Esophagus (tissue), 2 donors: Measurements from ENCODE around the gene AHRR. TPM values are rescaled to one million over a fixed set of nuclear protein-coding genes. Genes with fewer than 3 reads are reported as not detected.

Experiments
- H3K27ac ChIP-seq, 2 donors: one replicate each; pipeline ENCODE4 v1.5.1; 2013; ENCODE audit warnings: low read depth in 2 of 2, mild to moderate bottlenecking in 2 of 2, inconsistent platforms in 1 of 2, low read length in 1 of 2, moderate library complexity in 1 of 2
- H3K27me3 ChIP-seq, 2 donors: one replicate each; pipeline ENCODE4 v1.6.1; 2013; ENCODE audit warnings: low read length in 2 of 2, control low read depth in 1 of 2, mild to moderate bottlenecking in 1 of 2; ENCODE audit not compliant: insufficient read depth in 2 of 2, control insufficient read depth in 1 of 2
- H3K36me3 ChIP-seq, 2 donors: one replicate each; pipeline ENCODE4 v1.6.1; 2013; ENCODE audit warnings: low read length in 1 of 2; ENCODE audit not compliant: control insufficient read depth in 2 of 2, insufficient read depth in 2 of 2
- H3K4me1 ChIP-seq, 2 donors: one replicate each; pipeline ENCODE4 v1.6.1; 2013; ENCODE audit warnings: low read length in 1 of 2; ENCODE audit not compliant: control insufficient read depth in 2 of 2, insufficient read depth in 2 of 2
- H3K4me3 ChIP-seq, 2 donors: one replicate each; pipeline ENCODE4 v1.5.1; 2013; ENCODE audit warnings: low read length in 2 of 2, mild to moderate bottlenecking in 2 of 2, low read depth in 1 of 2, moderate library complexity in 1 of 2
- H3K9me3 ChIP-seq, 2 donors: one replicate each; pipeline ENCODE4 v1.6.1; 2013; ENCODE audit warnings: mild to moderate bottlenecking in 2 of 2, low read depth in 1 of 2, low read length in 1 of 2, moderate library complexity in 1 of 2; ENCODE audit not compliant: control insufficient read depth in 2 of 2, insufficient read depth in 1 of 2
- WGBS, 2 donors: extraction: QIAGEN DNeasy Blood & Tissue Kit; methylation state at CpG; one replicate each; pipeline ENCODE4 v1.1.7; 2013; 5-methylcytosine and 5-hydroxymethylcytosine counted together
- polyA plus RNA-seq, 2 donors: library from polyadenylated mRNA; stranded (reverse); fragments of 200-250 nt; gene quantifications; one replicate each; pipeline ENCODE4 v1.2.3, GENCODE V29; 2013
- donor health status: healthy with polysubstance abuse.
- donor health status: Bipolar disorder and iron deficiency.

The AHRR gene
- polyA plus RNA-seq, 2 donors: 1.2 to 1.7 TPM

- Histone ChIP-seq H3K4me1 (no peaks in the 10 kb centered on the region), H3K36me3 (peaks cover 3 to 66% of the 10 kb centered on the region in 2 donors), H3K27ac (no peak overlapping the region), H3K9me3 (no peaks in the 10 kb centered on the region), H3K4me3 (no peak overlapping the region), H3K27me3 (no peaks in the 10 kb centered on the region)
- WGBS, 2 donors: 69 to 79% methylated on average over 16 of the region's 16 CpGs
These were observed 10.5 kb upstream of the AHRR start for GRCh38 chr5:310941-311434.

- WGBS, 2 donors: 89 to 91% methylated on average over 8 of the region's 8 CpGs
- no peak overlapping the region for H3K27ac ChIP-seq
- H3K4me1 ChIP-seq: no peaks in the 10 kb centered on the region
- H3K9me3 ChIP-seq: no peaks in the 10 kb centered on the region
- peaks cover 6 to 65% of the 10 kb centered on the region in 2 donors for H3K36me3 ChIP-seq
- no peak overlapping the region for H3K4me3 ChIP-seq
- no peaks in the 10 kb centered on the region for H3K27me3 ChIP-seq
These were observed 9.6 kb upstream of the AHRR start for GRCh38 chr5:311963-312362.

GRCh38 chr5:312845-313244 is 8.7 kb upstream of the AHRR start:
- Histone ChIP-seq H3K36me3 (peaks cover 5 to 63% of the 10 kb centered on the region in 2 donors), H3K4me3 (no peak overlapping the region), H3K27ac (no peak overlapping the region), H3K27me3 (no peaks in the 10 kb centered on the region), H3K9me3 (no peaks in the 10 kb centered on the region), H3K4me1 (no peaks in the 10 kb centered on the region)
- WGBS, 2 donors: 68 to 75% methylated on average over 12 of the region's 12 CpGs

GRCh38 chr5:313265-313664 is 8.2 kb upstream of the AHRR start:
- H3K4me1 ChIP-seq: no peaks in the 10 kb centered on the region
- peaks cover 4 to 58% of the 10 kb centered on the region in 2 donors for H3K36me3 ChIP-seq
- H3K9me3 ChIP-seq: no peaks in the 10 kb centered on the region
- no peak overlapping the region for H3K27ac ChIP-seq
- H3K27me3 ChIP-seq: no peaks in the 10 kb centered on the region
- H3K4me3 ChIP-seq: no peak overlapping the region
- WGBS, 2 donors: 85 to 90% methylated on average over 7 of the region's 7 CpGs

- H3K27ac ChIP-seq: no peak overlapping the region
- no peaks in the 10 kb centered on the region for H3K4me1 ChIP-seq
- no peaks in the 10 kb centered on the region for H3K27me3 ChIP-seq
- H3K9me3 ChIP-seq: no peaks in the 10 kb centered on the region
- no peak overlapping the region for H3K4me3 ChIP-seq
- 88 to 92% methylated on average over 17 of the region's 17 CpGs for WGBS, 2 donors
- peaks cover 4 to 57% of the 10 kb centered on the region in 2 donors for H3K36me3 ChIP-seq
These were observed 7.6 kb upstream of the AHRR start for GRCh38 chr5:313806-314376.

GRCh38 chr5:314676-315487 is 6.6 kb upstream of the AHRR start:
- H3K9me3 ChIP-seq: no peaks in the 10 kb centered on the region
- no peak overlapping the region for H3K4me3 ChIP-seq
- H3K27me3 ChIP-seq: no peaks in the 10 kb centered on the region
- 88 to 89% methylated on average over 18 of the region's 18 CpGs for WGBS, 2 donors
- H3K36me3 ChIP-seq: peaks cover 4 to 50% of the 10 kb centered on the region in 2 donors
- no peak overlapping the region for H3K27ac ChIP-seq
- H3K4me1 ChIP-seq: no peaks in the 10 kb centered on the region

GRCh38 chr5:315488-316209 is 5.9 kb upstream of the AHRR start:
- H3K4me3 ChIP-seq: no peak overlapping the region
- H3K27me3 ChIP-seq: peaks cover 0 to 5% of the 10 kb centered on the region in 2 donors
- peaks cover 4 to 43% of the 10 kb centered on the region in 2 donors for H3K36me3 ChIP-seq
- no peaks in the 10 kb centered on the region for H3K9me3 ChIP-seq
- H3K4me1 ChIP-seq: peaks cover 0 to 2% of the 10 kb centered on the region in 2 donors
- no peak overlapping the region for H3K27ac ChIP-seq
- WGBS, 2 donors: 82 to 85% methylated on average over 14 of the region's 14 CpGs

- Histone ChIP-seq H3K9me3 (no peaks in the 10 kb centered on the region), H3K4me3 (no peak overlapping the region), H3K27ac (no peak overlapping the region), H3K36me3 (peaks cover 4 to 40% of the 10 kb centered on the region in 2 donors), H3K4me1 (peaks cover 0 to 8% of the 10 kb centered on the region in 2 donors), H3K27me3 (peaks cover 0 to 5% of the 10 kb centered on the region in 2 donors)
- 86 to 89% methylated on average over 19 of the region's 19 CpGs for WGBS, 2 donors
These were observed 5.1 kb upstream of the AHRR start for GRCh38 chr5:316210-317085.
